CD14-positive monocyte (primary cell): Measurements from ENCODE around the gene CGNL1. TPM values are rescaled to one million over a fixed set of nuclear protein-coding genes. Genes with fewer than 3 reads are reported as not detected.

Experiments used
- DNase-seq, 3 donors: peaks; one replicate each; pipeline ENCODE4 v3.0.0-alpha.2; 2011 to 2022
- H2AFZ ChIP-seq: 2 replicates; pipeline ENCODE4 v1.6.0; 2012; ENCODE audit warnings: mild to moderate bottlenecking, low read depth, low read length, inconsistent platforms; ENCODE audit not compliant: insufficient read depth, poor library complexity, severe bottlenecking
- H3K27ac ChIP-seq, 2 donors: 1 replicate in 1 of 2; 2 replicates in 1 of 2; pipeline ENCODE4 v1.5.1; 2012 to 2013; ENCODE audit warnings: low read length in 2 of 2, control low read depth in 1 of 2, inconsistent platforms in 1 of 2, low read depth in 1 of 2, mild to moderate bottlenecking in 1 of 2
- H3K27me3 ChIP-seq, 2 donors: one replicate each; pipeline versions ENCODE4 v1.6.0 to v1.6.1; 2011 to 2013; ENCODE audit warnings: low read length in 2 of 2; ENCODE audit not compliant: control insufficient read depth in 2 of 2, insufficient read depth in 2 of 2
- H3K36me3 ChIP-seq, 2 donors: replicated peaks in 1 of 2; 1 replicate in 1 of 2; 2 replicates in 1 of 2; pipeline versions ENCODE4 v1.5.1 to v1.6.1; 2012 to 2013; ENCODE audit warnings: low read length in 2 of 2, control low read depth in 1 of 2, inconsistent platforms in 1 of 2, mild to moderate bottlenecking in 1 of 2; ENCODE audit not compliant: insufficient read depth in 2 of 2, control insufficient read depth in 1 of 2
- H3K4me1 ChIP-seq, 2 donors: 1 replicate in 1 of 2; 2 replicates in 1 of 2; pipeline versions ENCODE4 v1.5.1 to v1.6.1; 2012 to 2013; ENCODE audit warnings: low read length in 2 of 2, control low read depth in 1 of 2, inconsistent platforms in 1 of 2, mild to moderate bottlenecking in 1 of 2, moderate library complexity in 1 of 2; ENCODE audit not compliant: insufficient read depth in 2 of 2, control insufficient read depth in 1 of 2
- H3K4me2 ChIP-seq: replicated peaks from 2 replicates; pipeline ENCODE3; 2012; ENCODE audit warnings: low read length, moderate library complexity, mild to moderate bottlenecking; ENCODE audit not compliant: poor library complexity, severe bottlenecking; ENCODE audit errors: extremely low read depth
- H3K4me3 ChIP-seq, 3 experiments: fragments of 200-600 bp in 1 of 3; sonication (generic) in 1 of 3; replicated peaks in 1 of 3; 1 replicate in 2 of 3; 2 replicates in 1 of 3; pipeline ENCODE4 v1.5.1; 2011 to 2013; ENCODE audit warnings: low read length in 3 of 3, mild to moderate bottlenecking in 3 of 3, control low read depth in 2 of 3, low read depth in 2 of 3, inconsistent platforms in 1 of 3, moderate library complexity in 1 of 3
- H3K79me2 ChIP-seq: 2 replicates; pipeline ENCODE4 v1.6.0; 2012; ENCODE audit warnings: mild to moderate bottlenecking, control low read depth, inconsistent platforms, low read length, moderate library complexity; ENCODE audit not compliant: insufficient read depth
- H3K9ac ChIP-seq: 2 replicates; pipeline ENCODE4 v1.6.0; 2017; ENCODE audit warnings: low read length, mild to moderate bottlenecking; ENCODE audit not compliant: insufficient read depth, poor library complexity, severe bottlenecking
- H3K9me3 ChIP-seq, 2 donors: replicated peaks in 1 of 2; 1 replicate in 1 of 2; 2 replicates in 1 of 2; pipeline versions ENCODE4 v1.5.1 to v1.6.1; 2012 to 2013; ENCODE audit warnings: low read length in 2 of 2, control low read depth in 1 of 2; ENCODE audit not compliant: control insufficient read depth in 1 of 2, insufficient read depth in 1 of 2
- H4K20me1 ChIP-seq: 2 replicates; pipeline ENCODE4 v1.6.0; 2012; ENCODE audit warnings: mild to moderate bottlenecking, low read length, control low read depth, moderate library complexity; ENCODE audit not compliant: insufficient read depth
- H3K27ac Mint-ChIP-seq, 7 donors: one replicate each; pipeline ENCODE4 v1.8.0; 2020; ENCODE audit warnings: mild to moderate bottlenecking in 7 of 7, mixed read lengths in 7 of 7, moderate library complexity in 6 of 7, inconsistent platforms in 2 of 7
- H3K27me3 Mint-ChIP-seq, 3 donors: one replicate each; pipeline ENCODE4 v1.8.0; 2021 to 2022; ENCODE audit warnings: low read depth in 3 of 3, mild to moderate bottlenecking in 3 of 3, mixed read lengths in 3 of 3, moderate library complexity in 3 of 3, inconsistent platforms in 1 of 3
- H3K36me3 Mint-ChIP-seq, 2 donors: one replicate each; pipeline ENCODE4 v1.8.0; 2020; ENCODE audit warnings: mixed read lengths in 2 of 2, inconsistent platforms in 1 of 2, mild to moderate bottlenecking in 1 of 2
- H3K4me1 Mint-ChIP-seq: one replicate; pipeline ENCODE4 v1.8.0; 2020; ENCODE audit warnings: mild to moderate bottlenecking, mixed read lengths
- H3K4me3 Mint-ChIP-seq, 2 donors: one replicate each; pipeline ENCODE4 v1.8.0; 2020; ENCODE audit warnings: mild to moderate bottlenecking in 2 of 2, mixed read lengths in 2 of 2, moderate library complexity in 1 of 2
- H3K9me3 Mint-ChIP-seq, 7 donors: one replicate each; pipeline ENCODE4 v1.8.0; 2020 to 2022; ENCODE audit warnings: mixed read lengths in 7 of 7, mild to moderate bottlenecking in 6 of 7, moderate library complexity in 6 of 7, inconsistent platforms in 2 of 7
- CTCF ChIP-seq: fragments of 200-600 bp; IDR thresholded peaks from one replicate; pipeline ENCODE4 v1.8.0; 2022; ENCODE audit warnings: antibody characterized with exemption, mild to moderate bottlenecking
- WGBS: methylation state at CpG from one replicate; pipeline ENCODE4 v1.1.5; 2013; ENCODE audit warnings: missing lambda C conversion rate; ENCODE audit not compliant: insufficient coverage; 5-methylcytosine and 5-hydroxymethylcytosine counted together
- intact Hi-C, 2 donors: fragments of 100-400 bp; cut with micrococcal nuclease; formaldehyde crosslinking; loops; one replicate each; pipeline versions ENCODE4 v1.15.0 to v1.15.1; 2023
- polyA plus RNA-seq, 3 donors: library from polyadenylated mRNA; depleted of rRNA in 1 of 3; unstranded in 2 of 3; stranded (reverse) in 1 of 3; fragments of 300-500 nt in 2 of 3; fragments of >200 nt in 1 of 3; fragmentation: Illumina TruSeq in 2 of 3; gene quantifications; 1 replicate in 2 of 3; 2 replicates in 1 of 3; pipeline ENCODE4 v1.2.3, GENCODE V29; 2012 to 2021

CGNL1 gene
- polyA plus RNA-seq, 3 donors, result not detected

- no peak for TF ChIP-seq CTCF
Measured at GRCh38 chr15:57348081-57348480, 28.2 kb upstream of the CGNL1 start.

GRCh38 chr15:57352535-57353316, 23.6 kb upstream of the CGNL1 start:
- Histone ChIP-seq H3K27ac (no peak overlapping the region), H3K36me3 (no peaks in the 10 kb centered on the region), H3K4me3 (no peak overlapping the region), H3K4me2 (no peak overlapping the region), H3K9me3 (no peaks in the 10 kb centered on the region), H3K4me1 (no peaks in the 10 kb centered on the region), H3K9ac (no peak overlapping the region), H4K20me1 (no peaks in the 10 kb centered on the region), H3K27me3 (no peaks in the 10 kb centered on the region), H2AFZ (peak overlapping the region; percentile 33), H3K79me2 (no peaks in the 10 kb centered on the region)
- Mint-ChIP-seq H3K36me3 (no peaks in the 10 kb centered on the region), H3K27ac (no peak overlapping the region), H3K4me3 (no peak overlapping the region), H3K27me3 (peaks cover 3 to 6% (median 4%) of the 10 kb centered on the region in 3 donors), H3K9me3 (peaks cover 0 to 2% (median under 1%) of the 10 kb centered on the region in 7 donors), H3K4me1 (peaks cover 8% of the 10 kb centered on the region)
- no peak for DNase-seq
- WGBS, result 54% methylated on average over 11 of the region's 17 CpGs
- intact Hi-C loops, result no loop called here
- TF ChIP-seq CTCF, result no peak

More at GRCh38 chr15:57348081-57348480, 28.2 kb upstream of the CGNL1 start:
- H3K4me2 ChIP-seq, result no peak overlapping the region
- no peaks in the 10 kb centered on the region for H4K20me1 ChIP-seq
- H3K9me3 ChIP-seq, result no peaks in the 10 kb centered on the region
- Mint-ChIP-seq H3K27me3 (no peaks in the 10 kb centered on the region), H3K36me3 (no peaks in the 10 kb centered on the region), H3K4me1 (peaks cover 8% of the 10 kb centered on the region), H3K27ac (no peak overlapping the region), H3K4me3 (no peak overlapping the region), H3K9me3 (peaks cover 0 to 2% (median 0%) of the 10 kb centered on the region in 7 donors)
- H3K4me3 ChIP-seq, result no peak overlapping the region
- H2AFZ ChIP-seq, result no peak overlapping the region
- H3K27me3 ChIP-seq, result no peaks in the 10 kb centered on the region
- no peak for DNase-seq
- intact Hi-C loops, result no loop called here
- no peak overlapping the region for H3K27ac ChIP-seq
- H3K79me2 ChIP-seq, result no peaks in the 10 kb centered on the region
- no peaks in the 10 kb centered on the region for H3K36me3 ChIP-seq
- no peaks in the 10 kb centered on the region for H3K4me1 ChIP-seq
- H3K9ac ChIP-seq, result no peak overlapping the region
- WGBS, result 100% methylated on average over 1 of the region's 1 CpG
